Lower leg skin (tissue), 3 donors: Measurements from ENCODE around the gene NPAS2.

Source experiments
- POLR2A ChIP-seq, 2 donors: fragments of 450-650 bp; IDR thresholded peaks; one replicate each; pipeline ENCODE4 v1.6.1; 2016 to 2017; ENCODE audit warnings: antibody characterized with exemption in 2 of 2, mild to moderate bottlenecking in 1 of 2, moderate library complexity in 1 of 2
- TF ChIP-seq, protein P1 (sequence below), 3 donors: fragments of 450-650 bp; IDR thresholded peaks; one replicate each; pipeline ENCODE4 v1.5.1; 2016; ENCODE audit warnings: antibody characterized with exemption in 3 of 3, mild to moderate bottlenecking in 3 of 3, moderate library complexity in 2 of 3

DNA sequence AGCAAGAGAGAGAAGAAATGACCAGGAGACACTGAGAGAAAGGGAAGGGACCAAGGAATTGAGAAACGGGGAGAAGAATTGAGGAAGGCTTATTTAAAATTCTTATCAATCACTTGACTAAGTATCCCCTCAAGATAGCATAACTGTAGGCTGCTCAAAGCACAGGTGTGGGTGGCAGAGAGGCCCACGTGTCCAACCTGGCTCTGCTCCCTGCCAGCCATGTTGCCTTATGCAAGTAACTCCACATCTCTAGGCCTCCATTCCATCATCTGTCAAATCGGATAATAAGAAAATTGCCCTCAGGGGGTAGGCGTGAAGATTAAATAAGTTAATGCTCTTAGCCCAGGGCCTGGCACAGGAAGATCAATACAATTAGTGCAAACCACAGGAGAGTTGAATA, 7.4 kb upstream of the NPAS2 start:
- no peak for TF ChIP-seq POLR2A (IDR thresholded peaks at IDR 0.05)
- TF ChIP-seq, protein P1, sequence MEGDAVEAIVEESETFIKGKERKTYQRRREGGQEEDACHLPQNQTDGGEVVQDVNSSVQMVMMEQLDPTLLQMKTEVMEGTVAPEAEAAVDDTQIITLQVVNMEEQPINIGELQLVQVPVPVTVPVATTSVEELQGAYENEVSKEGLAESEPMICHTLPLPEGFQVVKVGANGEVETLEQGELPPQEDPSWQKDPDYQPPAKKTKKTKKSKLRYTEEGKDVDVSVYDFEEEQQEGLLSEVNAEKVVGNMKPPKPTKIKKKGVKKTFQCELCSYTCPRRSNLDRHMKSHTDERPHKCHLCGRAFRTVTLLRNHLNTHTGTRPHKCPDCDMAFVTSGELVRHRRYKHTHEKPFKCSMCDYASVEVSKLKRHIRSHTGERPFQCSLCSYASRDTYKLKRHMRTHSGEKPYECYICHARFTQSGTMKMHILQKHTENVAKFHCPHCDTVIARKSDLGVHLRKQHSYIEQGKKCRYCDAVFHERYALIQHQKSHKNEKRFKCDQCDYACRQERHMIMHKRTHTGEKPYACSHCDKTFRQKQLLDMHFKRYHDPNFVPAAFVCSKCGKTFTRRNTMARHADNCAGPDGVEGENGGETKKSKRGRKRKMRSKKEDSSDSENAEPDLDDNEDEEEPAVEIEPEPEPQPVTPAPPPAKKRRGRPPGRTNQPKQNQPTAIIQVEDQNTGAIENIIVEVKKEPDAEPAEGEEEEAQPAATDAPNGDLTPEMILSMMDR (IDR thresholded peaks at IDR 0.05), result no peak
